GM12872 (cell line): ENCODE measurements around the gene AATK.

Source experiments
- TF ChIP-seq, protein P1 (sequence below): IDR thresholded peaks from 3 replicates; pipeline ENCODE4 v1.5.1; 2011; ENCODE audit warnings: low read depth, mild to moderate bottlenecking, low read length, moderate library complexity; ENCODE audit not compliant: insufficient read depth

Gene AATK

GRCh38 chr17:81080019-81080418, 86.0 kb downstream of the AATK start:
- TF ChIP-seq, protein P1, sequence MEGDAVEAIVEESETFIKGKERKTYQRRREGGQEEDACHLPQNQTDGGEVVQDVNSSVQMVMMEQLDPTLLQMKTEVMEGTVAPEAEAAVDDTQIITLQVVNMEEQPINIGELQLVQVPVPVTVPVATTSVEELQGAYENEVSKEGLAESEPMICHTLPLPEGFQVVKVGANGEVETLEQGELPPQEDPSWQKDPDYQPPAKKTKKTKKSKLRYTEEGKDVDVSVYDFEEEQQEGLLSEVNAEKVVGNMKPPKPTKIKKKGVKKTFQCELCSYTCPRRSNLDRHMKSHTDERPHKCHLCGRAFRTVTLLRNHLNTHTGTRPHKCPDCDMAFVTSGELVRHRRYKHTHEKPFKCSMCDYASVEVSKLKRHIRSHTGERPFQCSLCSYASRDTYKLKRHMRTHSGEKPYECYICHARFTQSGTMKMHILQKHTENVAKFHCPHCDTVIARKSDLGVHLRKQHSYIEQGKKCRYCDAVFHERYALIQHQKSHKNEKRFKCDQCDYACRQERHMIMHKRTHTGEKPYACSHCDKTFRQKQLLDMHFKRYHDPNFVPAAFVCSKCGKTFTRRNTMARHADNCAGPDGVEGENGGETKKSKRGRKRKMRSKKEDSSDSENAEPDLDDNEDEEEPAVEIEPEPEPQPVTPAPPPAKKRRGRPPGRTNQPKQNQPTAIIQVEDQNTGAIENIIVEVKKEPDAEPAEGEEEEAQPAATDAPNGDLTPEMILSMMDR = no peak

- TF ChIP-seq, protein P1 = no peak
Observed at GRCh38 chr17:81076141-81076679, 89.8 kb downstream of the AATK start.

DNA sequence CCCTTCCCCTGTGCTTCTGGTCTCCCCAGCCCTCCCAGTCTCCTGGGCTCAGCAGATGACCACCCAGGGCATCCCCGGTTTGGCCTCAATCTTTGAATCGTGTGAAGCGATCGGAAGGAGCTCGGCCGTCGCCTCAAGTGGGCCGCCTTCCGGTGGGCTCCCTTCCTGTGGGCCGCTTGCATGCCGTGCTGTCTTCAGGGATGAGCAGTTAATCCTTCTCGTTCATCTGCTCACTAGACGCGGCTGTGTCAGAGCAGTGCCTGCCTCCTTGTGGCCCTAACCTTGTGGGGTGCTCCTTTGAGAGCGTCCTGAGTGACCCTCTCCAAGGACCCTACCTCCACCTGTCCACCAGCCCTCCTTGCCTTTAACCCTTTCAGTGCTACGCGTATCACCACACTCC, 90.7 kb downstream of the AATK start:
- TF ChIP-seq, protein P1 = no peak

DNA sequence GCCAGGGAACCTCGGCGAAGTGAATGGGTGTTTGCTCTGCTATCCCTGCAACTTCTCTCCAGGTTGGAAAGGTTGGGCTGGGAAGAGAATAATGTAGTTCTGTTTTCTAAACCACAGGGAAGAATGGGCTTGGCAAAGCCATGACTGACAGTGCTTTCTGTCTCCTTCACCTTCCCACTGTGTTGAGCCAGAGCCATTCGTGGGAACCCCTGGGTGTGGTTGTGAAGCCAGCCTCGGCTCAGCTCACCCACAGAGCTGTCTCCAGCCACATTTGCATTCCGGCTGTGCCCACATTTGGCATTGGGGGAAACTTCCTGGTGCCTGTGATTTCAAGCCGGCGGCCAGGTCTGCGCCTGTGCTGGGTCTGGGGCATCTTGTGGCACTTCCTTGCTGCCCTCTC, 91.1 kb downstream of the AATK start:
- TF ChIP-seq, protein P1 = no peak

GRCh38 chr17:81073967-81074839, 91.8 kb downstream of the AATK start:
- TF ChIP-seq, protein P1 = no peak

DNA sequence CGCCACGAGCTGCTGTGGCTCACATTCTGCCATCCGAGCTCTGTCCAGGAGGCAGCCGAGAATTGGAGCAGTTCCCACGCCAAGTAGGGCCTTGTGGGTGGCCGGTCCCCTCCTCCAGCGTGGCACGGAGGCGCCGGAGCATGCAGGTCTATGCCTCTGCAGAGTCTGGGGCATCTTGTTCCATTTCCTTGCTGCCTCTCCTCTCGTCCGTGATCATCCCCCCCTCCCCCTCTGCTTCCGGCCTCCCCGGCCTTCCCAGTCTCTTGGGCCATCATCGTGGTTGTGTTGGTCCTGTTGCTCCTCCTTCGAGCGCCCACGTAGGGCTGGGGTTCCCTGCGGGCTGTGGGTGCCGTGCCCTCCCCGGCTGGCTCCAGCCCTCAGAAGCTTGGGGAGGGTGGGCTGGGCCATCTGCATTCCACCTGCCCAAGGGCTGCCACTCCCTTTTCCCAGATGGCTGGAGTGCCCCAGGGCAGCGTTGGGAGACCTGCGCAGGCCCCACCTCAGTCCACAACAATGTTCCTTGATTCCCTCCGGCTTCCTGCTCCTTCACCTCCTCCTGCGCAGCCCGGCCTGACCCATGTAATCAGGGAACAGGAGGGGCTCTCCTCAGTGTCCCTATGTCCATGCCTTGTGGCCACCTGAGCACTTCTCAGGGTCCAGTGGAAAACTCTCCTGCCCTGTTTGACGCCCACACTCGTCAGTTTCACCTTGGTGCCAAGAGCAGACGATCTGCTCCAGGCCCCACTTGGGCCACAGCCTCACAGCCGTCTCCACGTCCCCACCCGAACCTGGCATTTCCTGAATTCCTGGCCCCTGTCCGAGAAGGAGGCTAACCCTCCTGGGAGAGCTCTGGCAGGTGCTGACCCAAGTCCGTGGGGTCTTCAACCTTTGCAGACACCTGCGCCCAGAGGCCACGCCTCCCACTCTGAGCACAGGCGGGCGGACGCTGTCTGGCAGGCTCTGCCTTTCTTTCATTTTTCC, 94.0 kb downstream of the AATK start:
- TF ChIP-seq, protein P1 = no peak
